ENCODE results near the gene NTNG1. TPM values are rescaled to one million over a fixed set of nuclear protein-coding genes. Genes with fewer than 3 reads are reported as not detected.

Gene NTNG1
- total and polyA plus RNA-seq, 10 of the 15 experiments (the other 5 are each of a cell fraction or from before 2014, with no cell fraction given): 0.18 to 2.3 (median 1.1) TPM; not detected in 1

GRCh38 chr1:107264007-107264406 is 123.2 kb downstream of the NTNG1 start (continued):
- TF ChIP-seq REST (IDR thresholded peaks at IDR 0.05; ENCODE audit: low read depth, low read length): no peak
- no peak for TF ChIP-seq RCOR1 (conservative IDR thresholded peaks at IDR 0.05; ENCODE audit: low read depth, low read length)
- no peak for TF ChIP-seq CHD1 (IDR thresholded peaks at IDR 0.05; ENCODE audit: low read depth, low read length)

- no peak for TF ChIP-seq GATAD2B (conservative IDR thresholded peaks at IDR 0.05; ENCODE audit: low read depth)
- TF ChIP-seq ETV6 (conservative IDR thresholded peaks at IDR 0.05 in 1 of 2, IDR thresholded peaks at IDR 0.05 in 1 of 2; ENCODE audit: borderline replicate concordance in 1 of 2, low read depth in 1 of 2): no peak
- no peak for TF ChIP-seq WRNIP1 (IDR thresholded peaks at IDR 0.05; ENCODE audit: borderline replicate concordance, low read depth, low read length)
- TF ChIP-seq CBFB (IDR thresholded peaks at IDR 0.05; ENCODE audit: low read depth): no peak
- no peak for TF ChIP-seq ASH2L (IDR thresholded peaks at IDR 0.05; ENCODE audit: borderline replicate concordance, low read depth)
- no peak for TF ChIP-seq CBX3 (IDR thresholded peaks at IDR 0.05; ENCODE audit: borderline replicate concordance, low read depth)
- no peak for FAIRE-seq
Observed at GRCh38 chr1:107264561-107264960, 123.7 kb downstream of the NTNG1 start.

More at GRCh38 chr1:107264561-107264960, 123.7 kb downstream of the NTNG1 start:
- BruUV-seq (replicated peaks): no TSS peak
- H3K27me3 ChIP-seq (replicated peaks in 1 of 2; ENCODE audit: control insufficient read depth in 2 of 2, insufficient read depth in 2 of 2, low read length in 1 of 2): no peaks in the 10 kb centered on the region
- CTCF ChIA-PET: interaction anchor here (1.0 kb wide), 1 partner anchor 18 kb away, joined by 4 read pairs; no protein-coding TSS in a partner anchor
- SMC1A ChIA-PET (ENCODE audit: uncharacterized antibody, unreplicated experiment): interaction anchor here (0.6 to 0.9 kb wide), 2 partner anchors 11 to 1186 kb away, joined by 3 read pairs; no protein-coding TSS in a partner anchor
- H3K27ac ChIP-seq (ENCODE audit: control insufficient read depth, insufficient read depth): no peak overlapping the region
- no peak overlapping the region for H3K4me3 ChIP-seq
- H3K4me1 ChIP-seq (ENCODE audit: control insufficient read depth, insufficient read depth, low read length): no peaks in the 10 kb centered on the region
- H3K9me3 ChIP-seq (replicated peaks; ENCODE audit: control insufficient read depth, insufficient read depth, low read length): no peaks in the 10 kb centered on the region
- H3K9ac ChIP-seq (ENCODE audit: control insufficient read depth, insufficient read depth, low read length): no peak overlapping the region
- H3K79me2 ChIP-seq (ENCODE audit: control insufficient read depth, insufficient read depth, low read length): no peaks in the 10 kb centered on the region
- no peaks in the 10 kb centered on the region for H4K20me1 ChIP-seq (ENCODE audit: control insufficient read depth, insufficient read depth)
- in situ Hi-C loops (cut with MboI) (no loop called here), intact Hi-C loops (cut with micrococcal nuclease; ENCODE audit: unreplicated experiment) (no loop called here)
- RAD21 ChIA-PET (ENCODE audit: unreplicated experiment): no interaction called here
- ATAC-seq (no peak), DNase-seq (ENCODE audit: low read depth, low spot score) (no peak)
- POLR2A ChIA-PET: no interaction called here
- H2AFZ ChIP-seq (ENCODE audit: control insufficient read depth, low read depth, low read length): no peak overlapping the region
- H3K4me2 ChIP-seq (ENCODE audit: control insufficient read depth, insufficient read depth): no peak overlapping the region
- 56% methylated on average over 1 of the region's 1 CpG for WGBS (ENCODE audit: insufficient coverage, insufficient replicate concordance, low lambda C conversion rate, missing lambda C conversion rate)
- no peaks in the 10 kb centered on the region for H3K36me3 ChIP-seq (ENCODE audit: control insufficient read depth in 2 of 2, insufficient read depth in 2 of 2, low read length in 1 of 2)
